ENCODE results near the gene RAB35. TPM values are rescaled to one million over a fixed set of nuclear protein-coding genes. Genes with fewer than 3 reads are reported as not detected.
"Not testable (repeated sequence)": the region's sequence is repeated elsewhere in the genome, so short reads cannot be mapped to it uniquely, and the experiment has no call there.

The RAB35 gene
- total RNA-seq, 1 experiment from 2014 or later: 52.8 TPM

DNA sequence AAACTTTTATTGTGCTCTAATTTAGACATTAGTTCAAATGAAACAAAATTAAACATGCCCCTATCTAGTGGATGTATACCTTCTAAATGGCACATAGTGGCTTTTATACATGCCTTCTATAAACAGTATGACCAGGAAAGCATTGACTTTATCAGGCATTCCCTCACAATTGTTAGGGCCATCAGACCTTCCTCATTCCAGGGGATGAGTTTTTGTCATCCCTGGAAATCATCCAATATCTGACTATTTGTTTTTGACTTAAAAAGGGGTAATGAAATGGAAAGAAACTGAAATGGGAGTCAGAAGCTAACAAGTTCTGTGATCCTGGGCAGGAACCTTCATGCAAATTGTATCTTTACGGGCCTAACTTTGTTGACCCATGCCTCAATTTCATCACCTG is 69.5 kb downstream of the RAB35 start:
- Histone ChIP-seq H3K4me2 (ENCODE audit: low read length) (no peak overlapping the region), H3K79me2 (ENCODE audit: low read length) (no peaks in the 10 kb centered on the region), H3K9me2 (replicated peaks; ENCODE audit: low read length) (no peaks in the 10 kb centered on the region), H3K9me3 (ENCODE audit: low read length) (no peaks in the 10 kb centered on the region), H4K20me1 (ENCODE audit: low read length) (no peaks in the 10 kb centered on the region), H3K36me3 (ENCODE audit: low read depth, low read length) (no peaks in the 10 kb centered on the region), H3K27me3 (ENCODE audit: low read length) (no peaks in the 10 kb centered on the region), H3F3A (ENCODE audit: low read length, unreplicated experiment) (no peaks in the 10 kb centered on the region), H3K27ac (ENCODE audit: low read length) (no peak overlapping the region), H3K4me1 (ENCODE audit: insufficient read depth, low read length) (no peaks in the 10 kb centered on the region), H3K4me3 (ENCODE audit: low read length) (no peak overlapping the region), H3K9ac (ENCODE audit: low read length) (no peak overlapping the region), H2AFZ (ENCODE audit: low read length) (no peak overlapping the region)
- ChIA-PET POLR2A (ENCODE audit: unreplicated experiment) (no interaction called here), CTCF (no interaction called here)
- TF ChIP-seq EZH2phosphoT487 (IDR thresholded peaks at IDR 0.05; ENCODE audit: borderline replicate concordance, low read length): no peak
- TF ChIP-seq, protein P1, sequence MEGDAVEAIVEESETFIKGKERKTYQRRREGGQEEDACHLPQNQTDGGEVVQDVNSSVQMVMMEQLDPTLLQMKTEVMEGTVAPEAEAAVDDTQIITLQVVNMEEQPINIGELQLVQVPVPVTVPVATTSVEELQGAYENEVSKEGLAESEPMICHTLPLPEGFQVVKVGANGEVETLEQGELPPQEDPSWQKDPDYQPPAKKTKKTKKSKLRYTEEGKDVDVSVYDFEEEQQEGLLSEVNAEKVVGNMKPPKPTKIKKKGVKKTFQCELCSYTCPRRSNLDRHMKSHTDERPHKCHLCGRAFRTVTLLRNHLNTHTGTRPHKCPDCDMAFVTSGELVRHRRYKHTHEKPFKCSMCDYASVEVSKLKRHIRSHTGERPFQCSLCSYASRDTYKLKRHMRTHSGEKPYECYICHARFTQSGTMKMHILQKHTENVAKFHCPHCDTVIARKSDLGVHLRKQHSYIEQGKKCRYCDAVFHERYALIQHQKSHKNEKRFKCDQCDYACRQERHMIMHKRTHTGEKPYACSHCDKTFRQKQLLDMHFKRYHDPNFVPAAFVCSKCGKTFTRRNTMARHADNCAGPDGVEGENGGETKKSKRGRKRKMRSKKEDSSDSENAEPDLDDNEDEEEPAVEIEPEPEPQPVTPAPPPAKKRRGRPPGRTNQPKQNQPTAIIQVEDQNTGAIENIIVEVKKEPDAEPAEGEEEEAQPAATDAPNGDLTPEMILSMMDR (conservative IDR thresholded peaks at IDR 0.05; ENCODE audit: low read depth, low read length): no peak
- no peak for TF ChIP-seq EZH2 (IDR thresholded peaks at IDR 0.05; ENCODE audit: low read length, unreplicated experiment)
- BruUV-seq (replicated peaks): no TSS peak
- intact Hi-C loops (cut with micrococcal nuclease): no loop called here
- peak; percentile 36 for DNase-seq
- ATAC-seq: no peak

DNA sequence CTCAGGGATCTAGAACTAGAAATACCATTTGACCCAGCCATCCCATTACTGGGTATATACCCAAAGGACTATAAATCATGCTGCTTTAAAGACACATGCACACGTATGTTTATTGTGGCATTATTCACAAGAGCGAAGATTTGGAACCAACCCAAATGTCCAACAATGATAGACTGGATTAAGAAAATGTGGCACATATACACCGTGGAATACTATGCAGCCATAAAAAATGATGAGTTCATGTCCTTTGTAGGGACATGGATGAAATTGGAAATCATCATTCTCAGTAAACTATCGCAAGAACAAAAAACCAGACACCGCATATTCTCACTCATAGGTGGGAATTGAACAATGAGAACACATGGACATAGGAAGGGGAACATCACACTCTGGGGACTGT is 71.2 kb downstream of the RAB35 start:
- H3K9ac ChIP-seq (ENCODE audit: low read length); ATAC-seq; H3K9me2 ChIP-seq (replicated peaks; ENCODE audit: low read length); H4K20me1 ChIP-seq (ENCODE audit: low read length); H3K27me3 ChIP-seq (ENCODE audit: low read length); H3K36me3 ChIP-seq (ENCODE audit: low read depth, low read length); H3F3A ChIP-seq (ENCODE audit: low read length, unreplicated experiment); POLR2A ChIA-PET (ENCODE audit: unreplicated experiment); H3K9me3 ChIP-seq (ENCODE audit: low read length); H2AFZ ChIP-seq (ENCODE audit: low read length); H3K4me1 ChIP-seq (ENCODE audit: insufficient read depth, low read length); DNase-seq; H3K4me3 ChIP-seq (ENCODE audit: low read length); intact Hi-C loops (cut with micrococcal nuclease); H3K4me2 ChIP-seq (ENCODE audit: low read length); H3K79me2 ChIP-seq (ENCODE audit: low read length); BruUV-seq (replicated peaks); H3K27ac ChIP-seq (ENCODE audit: low read length); CTCF ChIA-PET: not testable (repeated sequence)

Small RNA genes lying within 50 kb of the gene (microRNA-seq; reads per million reads assigned to microRNA genes)
- 1.5 reads per million for gene MIR4498 (ENCODE audit: unreplicated experiment)

Other genes starting within 250 kb of the RAB35 start
- gene CIT, start 239.4 kb downstream of the RAB35 start, total RNA-seq (2014; rRNA removed): 58.9 and 112 TPM in 2 replicates
- gene BICDL1, start 127.5 kb downstream of the RAB35 start, total RNA-seq (2014; rRNA removed): 3.6 and 5.8 TPM in 2 replicates
- gene GCN1, start 78.0 kb upstream of the RAB35 start, total RNA-seq (2014; rRNA removed): 254 and 334 TPM in 2 replicates
- 6,714 and 7,550 TPM in 2 replicates for gene RPLP0, start 84.4 kb upstream of the RAB35 start, total RNA-seq (2014; rRNA removed)
- gene PXN, start 149.0 kb upstream of the RAB35 start, total RNA-seq (2014; rRNA removed): 313 and 413 TPM in 2 replicates
- gene RNU4-2, start 175.2 kb upstream of the RAB35 start, total RNA-seq (2014; rRNA removed): under 0.01 TPM in 2 replicates
- under 0.01 TPM in 2 replicates for gene RNU4-1, start 176.5 kb upstream of the RAB35 start, total RNA-seq (2014; rRNA removed)
- 0.98 and 1.9 TPM in 2 replicates for gene SIRT4, start 185.6 kb upstream of the RAB35 start, total RNA-seq (2014; rRNA removed)
- gene PLA2G1B, start 211.0 kb upstream of the RAB35 start, total RNA-seq (2014; rRNA removed): not detected in 2 replicates